GM12801 (cell line): ENCODE data around the gene PLK2.

Source experiments
- CTCF ChIP-seq: IDR thresholded peaks from one replicate; pipeline ENCODE4 v1.5.1; 2011; ENCODE audit warnings: control low read depth; ENCODE audit not compliant: insufficient read length; ENCODE audit errors: extremely low read depth

The PLK2 gene

GRCh38 chr5:58499941-58500340, 40.1 kb upstream of the PLK2 start:
- no peak for TF ChIP-seq CTCF

GRCh38 chr5:58499231-58499630, 39.3 kb upstream of the PLK2 start:
- no peak for TF ChIP-seq CTCF

GRCh38 chr5:58498340-58498942, 38.6 kb upstream of the PLK2 start:
- TF ChIP-seq CTCF: no peak

- no peak for TF ChIP-seq CTCF
Measured at GRCh38 chr5:58497921-58498320, 38.0 kb upstream of the PLK2 start.

- TF ChIP-seq CTCF: no peak
Measured at GRCh38 chr5:58497386-58497785, 37.5 kb upstream of the PLK2 start.

GRCh38 chr5:58496488-58496887, 36.6 kb upstream of the PLK2 start:
- TF ChIP-seq CTCF: no peak

- no peak for TF ChIP-seq CTCF
Measured at GRCh38 chr5:58493141-58493540, 33.3 kb upstream of the PLK2 start.
